Midbrain (tissue), 1 donor: Measurements from ENCODE around the gene DENND1C.
"Not testable (repeated sequence)": the region's sequence is repeated elsewhere in the genome, so short reads cannot be mapped to it uniquely, and the experiment has no call there.

Experiments used
- DNase-seq: peaks from one replicate; lab custom pipeline; 2025; lab: John Stamatoyannopoulos, UW

Gene DENND1C

GRCh38 chr19:6508028-6508771 is 26.6 kb upstream of the DENND1C start:
- not testable (repeated sequence) for DNase-seq

- no peak for DNase-seq
These were observed 22.0 kb upstream of the DENND1C start for GRCh38 chr19:6503407-6504201.

- peak; percentile 89 for DNase-seq
These were observed 20.4 kb upstream of the DENND1C start, which contains the start of gene TUBB4A for GRCh38 chr19:6501740-6502648. TSS of gene TUBB4A (minus strand) at chr19:6502309. CDS start at chr19:6502212, 97 bp downstream.

- no peak for DNase-seq
These were observed 19.5 kb upstream of the DENND1C start for GRCh38 chr19:6500837-6501739.

GRCh38 chr19:6499052-6499790 is 17.6 kb upstream of the DENND1C start:
- no peak for DNase-seq

- DNase-seq, result no peak
These were observed 16.9 kb upstream of the DENND1C start for GRCh38 chr19:6498294-6499036.

- DNase-seq, result no peak
These were observed 14.4 kb upstream of the DENND1C start for GRCh38 chr19:6495947-6496346.

- no peak for DNase-seq
These were observed 12.9 kb upstream of the DENND1C start for GRCh38 chr19:6494438-6495036.

- DNase-seq, result no peak
These were observed 10.4 kb upstream of the DENND1C start for GRCh38 chr19:6491802-6492592.

- no peak for DNase-seq
These were observed 8.5 kb upstream of the DENND1C start for GRCh38 chr19:6490134-6490533.

- DNase-seq, result no peak
These were observed 7.9 kb upstream of the DENND1C start for GRCh38 chr19:6489278-6490061.

GRCh38 chr19:6484831-6485230 is 3.2 kb upstream of the DENND1C start:
- no peak for DNase-seq

GRCh38 chr19:6484230-6484629 is 2.6 kb upstream of the DENND1C start:
- DNase-seq, result no peak

GRCh38 chr19:6483235-6483634 is 1.6 kb upstream of the DENND1C start:
- no peak for DNase-seq

GRCh38 chr19:6482343-6482686 is 728 bp upstream of the DENND1C start:
- no peak for DNase-seq

GRCh38 chr19:6480848-6481415 is 655 bp downstream of the DENND1C start:
- no peak for DNase-seq

GRCh38 chr19:6479836-6480398 is 1.7 kb downstream of the DENND1C start:
- no peak for DNase-seq
